ENCODE measurements around the gene ADGRF1. TPM values are rescaled to one million over a fixed set of nuclear protein-coding genes. Genes with fewer than 3 reads are reported as not detected.

Gene ADGRF1
- total and polyA plus RNA-seq, 4 donors = 0.06 to 0.39 (median 0.35) TPM; not detected in 1

GRCh38 chr6:46972531-46972930, 69.6 kb downstream of the ADGRF1 start:
- Histone ChIP-seq H3K4me1 (ENCODE audit: control insufficient read depth, insufficient read depth, low read length) (no peaks in the 10 kb centered on the region), H3K27me3 (ENCODE audit: control insufficient read depth, insufficient read depth, low read length) (no peaks in the 10 kb centered on the region), H3K9me3 (ENCODE audit: control insufficient read depth, insufficient read depth, low read length) (no peaks in the 10 kb centered on the region), H3K27ac (ENCODE audit: low read depth, low read length) (no peak overlapping the region), H3K4me3 (ENCODE audit: low read depth, low read length) (no peak overlapping the region), H3K36me3 (ENCODE audit: control insufficient read depth, insufficient read depth, low read length) (no peaks in the 10 kb centered on the region)
- no peak for DNase-seq (ENCODE audit: low read depth in 4 of 6, low spot score in 6 of 6)
- no CpG with 5 or more reads among the region's 1 CpG for WGBS (ENCODE audit: insufficient coverage)

DNA sequence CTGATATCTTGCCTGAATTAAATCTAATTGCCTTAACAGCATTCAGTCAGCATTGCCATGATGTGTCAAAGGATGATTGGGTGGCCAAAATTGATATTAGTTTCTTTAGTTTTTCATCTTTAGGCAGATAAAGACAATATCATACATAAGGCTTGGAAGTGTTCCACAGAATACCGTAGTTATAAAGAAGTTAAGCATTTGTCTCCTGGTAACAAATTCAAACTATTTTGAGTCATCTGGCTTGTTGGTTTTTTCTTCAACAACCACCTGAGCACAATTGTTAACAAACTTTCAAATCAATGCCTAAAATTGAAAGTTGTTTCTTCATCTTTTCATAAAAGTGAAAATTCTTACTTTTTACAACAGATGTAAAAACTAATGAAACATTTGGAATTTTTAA, 72.9 kb downstream of the ADGRF1 start:
- no peaks in the 10 kb centered on the region for H3K36me3 ChIP-seq (ENCODE audit: control insufficient read depth, insufficient read depth, low read length)
- DNase-seq (ENCODE audit: low read depth in 4 of 6, low spot score in 6 of 6) = no peak
- H3K4me1 ChIP-seq (ENCODE audit: control insufficient read depth, insufficient read depth, low read length) = no peaks in the 10 kb centered on the region
- whole genome bisulfite sequencing (ENCODE audit: insufficient coverage) = no CpG with 5 or more reads among the region's 1 CpG
- H3K4me3 ChIP-seq (ENCODE audit: low read depth, low read length) = no peak overlapping the region
- H3K27ac ChIP-seq (ENCODE audit: low read depth, low read length) = no peak overlapping the region
- no peaks in the 10 kb centered on the region for H3K9me3 ChIP-seq (ENCODE audit: control insufficient read depth, insufficient read depth, low read length)
- H3K27me3 ChIP-seq (ENCODE audit: control insufficient read depth, insufficient read depth, low read length) = no peaks in the 10 kb centered on the region

GRCh38 chr6:46967826-46968349, 74.2 kb downstream of the ADGRF1 start:
- H3K27ac ChIP-seq (ENCODE audit: low read depth, low read length) = no peak overlapping the region
- H3K9me3 ChIP-seq (ENCODE audit: control insufficient read depth, insufficient read depth, low read length) = no peaks in the 10 kb centered on the region
- H3K27me3 ChIP-seq (ENCODE audit: control insufficient read depth, insufficient read depth, low read length) = no peaks in the 10 kb centered on the region
- no peak overlapping the region for H3K4me3 ChIP-seq (ENCODE audit: low read depth, low read length)
- no peak for DNase-seq (ENCODE audit: low read depth in 4 of 6, low spot score in 6 of 6)
- H3K4me1 ChIP-seq (ENCODE audit: control insufficient read depth, insufficient read depth, low read length) = no peaks in the 10 kb centered on the region
- H3K36me3 ChIP-seq (ENCODE audit: control insufficient read depth, insufficient read depth, low read length) = no peaks in the 10 kb centered on the region

- H3K27ac ChIP-seq (ENCODE audit: low read depth, low read length) = no peak overlapping the region
- H3K9me3 ChIP-seq (ENCODE audit: control insufficient read depth, insufficient read depth, low read length) = no peaks in the 10 kb centered on the region
- H3K27me3 ChIP-seq (ENCODE audit: control insufficient read depth, insufficient read depth, low read length) = no peaks in the 10 kb centered on the region
- no peaks in the 10 kb centered on the region for H3K4me1 ChIP-seq (ENCODE audit: control insufficient read depth, insufficient read depth, low read length)
- no peaks in the 10 kb centered on the region for H3K36me3 ChIP-seq (ENCODE audit: control insufficient read depth, insufficient read depth, low read length)
- no peak for DNase-seq (ENCODE audit: low read depth in 4 of 6, low spot score in 6 of 6)
- 68% methylated on average over 6 of the region's 12 CpGs for WGBS (ENCODE audit: insufficient coverage)
- no peak overlapping the region for H3K4me3 ChIP-seq (ENCODE audit: low read depth, low read length)
Observed at GRCh38 chr6:46964716-46965519, 77.2 kb downstream of the ADGRF1 start.

- no peak for DNase-seq (ENCODE audit: low read depth in 4 of 6, low spot score in 6 of 6)
- 100% methylated on average over 1 of the region's 5 CpGs for WGBS (ENCODE audit: insufficient coverage)
- H3K36me3 ChIP-seq (ENCODE audit: control insufficient read depth, insufficient read depth, low read length) = no peaks in the 10 kb centered on the region
- H3K4me1 ChIP-seq (ENCODE audit: control insufficient read depth, insufficient read depth, low read length) = no peaks in the 10 kb centered on the region
- H3K4me3 ChIP-seq (ENCODE audit: low read depth, low read length) = no peak overlapping the region
- H3K27me3 ChIP-seq (ENCODE audit: control insufficient read depth, insufficient read depth, low read length) = no peaks in the 10 kb centered on the region
- no peaks in the 10 kb centered on the region for H3K9me3 ChIP-seq (ENCODE audit: control insufficient read depth, insufficient read depth, low read length)
- no peak overlapping the region for H3K27ac ChIP-seq (ENCODE audit: low read depth, low read length)
Observed at GRCh38 chr6:46963626-46964025, 78.5 kb downstream of the ADGRF1 start.

GRCh38 chr6:46963039-46963438, 79.1 kb downstream of the ADGRF1 start:
- no peak for DNase-seq (ENCODE audit: low read depth in 4 of 6, low spot score in 6 of 6)
- Histone ChIP-seq H3K36me3 (ENCODE audit: control insufficient read depth, insufficient read depth, low read length) (no peaks in the 10 kb centered on the region), H3K27ac (ENCODE audit: low read depth, low read length) (no peak overlapping the region), H3K27me3 (ENCODE audit: control insufficient read depth, insufficient read depth, low read length) (no peaks in the 10 kb centered on the region), H3K9me3 (ENCODE audit: control insufficient read depth, insufficient read depth, low read length) (no peaks in the 10 kb centered on the region), H3K4me1 (ENCODE audit: control insufficient read depth, insufficient read depth, low read length) (no peaks in the 10 kb centered on the region), H3K4me3 (ENCODE audit: low read depth, low read length) (no peak overlapping the region)

GRCh38 chr6:46961711-46962110, 80.4 kb downstream of the ADGRF1 start:
- Histone ChIP-seq H3K36me3 (ENCODE audit: control insufficient read depth, insufficient read depth, low read length) (no peaks in the 10 kb centered on the region), H3K4me1 (ENCODE audit: control insufficient read depth, insufficient read depth, low read length) (no peaks in the 10 kb centered on the region), H3K9me3 (ENCODE audit: control insufficient read depth, insufficient read depth, low read length) (no peaks in the 10 kb centered on the region), H3K4me3 (ENCODE audit: low read depth, low read length) (no peak overlapping the region), H3K27me3 (ENCODE audit: control insufficient read depth, insufficient read depth, low read length) (no peaks in the 10 kb centered on the region), H3K27ac (ENCODE audit: low read depth, low read length) (no peak overlapping the region)
- no peak for DNase-seq (ENCODE audit: low read depth in 4 of 6, low spot score in 6 of 6)
- 89% methylated on average over 3 of the region's 5 CpGs for WGBS (ENCODE audit: insufficient coverage)

- Histone ChIP-seq H3K27ac (ENCODE audit: low read depth, low read length) (no peak overlapping the region), H3K4me1 (ENCODE audit: control insufficient read depth, insufficient read depth, low read length) (no peaks in the 10 kb centered on the region), H3K27me3 (ENCODE audit: control insufficient read depth, insufficient read depth, low read length) (no peaks in the 10 kb centered on the region), H3K4me3 (ENCODE audit: low read depth, low read length) (no peak overlapping the region), H3K9me3 (ENCODE audit: control insufficient read depth, insufficient read depth, low read length) (no peaks in the 10 kb centered on the region), H3K36me3 (ENCODE audit: control insufficient read depth, insufficient read depth, low read length) (no peaks in the 10 kb centered on the region)
- no peak for DNase-seq (ENCODE audit: low read depth in 4 of 6, low spot score in 6 of 6)
Observed at GRCh38 chr6:46961232-46961631, 80.9 kb downstream of the ADGRF1 start.

GRCh38 chr6:46959419-46959818, 82.7 kb downstream of the ADGRF1 start:
- Histone ChIP-seq H3K9me3 (ENCODE audit: control insufficient read depth, insufficient read depth, low read length) (no peaks in the 10 kb centered on the region), H3K27ac (ENCODE audit: low read depth, low read length) (no peak overlapping the region), H3K27me3 (ENCODE audit: control insufficient read depth, insufficient read depth, low read length) (no peaks in the 10 kb centered on the region), H3K36me3 (ENCODE audit: control insufficient read depth, insufficient read depth, low read length) (no peaks in the 10 kb centered on the region), H3K4me3 (ENCODE audit: low read depth, low read length) (no peak overlapping the region), H3K4me1 (ENCODE audit: control insufficient read depth, insufficient read depth, low read length) (no peaks in the 10 kb centered on the region)
- DNase-seq (ENCODE audit: low read depth in 4 of 6, low spot score in 6 of 6) = no peak

DNA sequence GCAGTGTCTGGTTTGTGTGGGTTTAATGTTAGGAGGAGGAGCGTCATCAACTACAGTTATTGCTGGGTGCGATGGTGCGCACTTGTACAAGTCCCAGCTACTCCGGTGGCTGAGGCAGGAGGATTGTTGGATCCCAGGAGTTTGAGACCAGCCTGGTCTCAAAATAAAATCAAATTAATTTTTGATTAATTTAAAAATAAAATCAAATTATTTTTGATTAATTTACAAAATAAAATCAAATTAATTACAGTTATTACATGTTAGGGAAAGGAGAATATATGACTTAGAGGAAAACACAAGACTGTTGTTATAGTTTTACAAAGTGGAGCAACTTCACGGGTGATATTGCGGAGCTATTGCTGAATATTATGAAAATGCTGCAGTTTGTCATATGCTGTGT, 85.7 kb downstream of the ADGRF1 start:
- Histone ChIP-seq H3K4me3 (ENCODE audit: low read depth, low read length) (no peak overlapping the region), H3K4me1 (ENCODE audit: control insufficient read depth, insufficient read depth, low read length) (no peaks in the 10 kb centered on the region), H3K9me3 (ENCODE audit: control insufficient read depth, insufficient read depth, low read length) (no peaks in the 10 kb centered on the region), H3K36me3 (ENCODE audit: control insufficient read depth, insufficient read depth, low read length) (no peaks in the 10 kb centered on the region), H3K27ac (ENCODE audit: low read depth, low read length) (no peak overlapping the region), H3K27me3 (ENCODE audit: control insufficient read depth, insufficient read depth, low read length) (no peaks in the 10 kb centered on the region)
- no CpG with 5 or more reads among the region's 6 CpGs for WGBS (ENCODE audit: insufficient coverage)
- DNase-seq (ENCODE audit: low read depth in 4 of 6, low spot score in 6 of 6) = no peak
